ENCODE measurements around the gene CDH13. TPM values are rescaled to one million over a fixed set of nuclear protein-coding genes. Genes with fewer than 3 reads are reported as not detected.

Gene CDH13
- polyA plus RNA-seq, 6 donors from 2014 or later: 0.04 to 0.29 (median 0.19) TPM; not detected in 1

DNA sequence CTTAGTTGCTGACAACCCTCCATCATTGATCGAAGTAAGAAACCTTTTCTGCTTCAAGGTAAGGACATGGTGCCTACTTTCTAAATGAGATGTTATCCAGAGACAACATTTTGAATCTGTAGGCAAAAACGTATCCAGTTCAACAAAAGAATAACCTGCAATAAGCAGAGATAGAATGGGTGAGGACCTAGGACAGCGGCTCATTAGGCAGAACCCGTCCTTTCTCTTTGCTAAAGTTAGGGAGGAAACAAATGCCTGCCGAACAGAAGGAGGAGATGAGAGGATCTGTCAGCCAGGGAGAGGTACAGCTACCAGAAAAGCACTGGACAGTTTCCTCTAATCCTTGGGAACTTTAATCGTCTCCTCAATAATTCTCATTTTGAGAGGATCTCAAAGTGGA lies 183.3 kb downstream of the CDH13 start:
- no peaks in the 10 kb centered on the region for H3K4me1 Mint-ChIP-seq
- H3K9me3 Mint-ChIP-seq: peaks cover 0 to 4% (median 0%) of the 10 kb centered on the region in 7 donors
- no peak overlapping the region for H3K27ac Mint-ChIP-seq
- H3K36me3 Mint-ChIP-seq: no peaks in the 10 kb centered on the region
- DNase-seq (no peak), ATAC-seq (ENCODE audit: low read depth in 2 of 2) (no peak)
- H3K4me3 Mint-ChIP-seq: no peak overlapping the region
- H3K27me3 Mint-ChIP-seq: peaks cover 6 to 7% (median 7%) of the 10 kb centered on the region in 3 donors

DNA sequence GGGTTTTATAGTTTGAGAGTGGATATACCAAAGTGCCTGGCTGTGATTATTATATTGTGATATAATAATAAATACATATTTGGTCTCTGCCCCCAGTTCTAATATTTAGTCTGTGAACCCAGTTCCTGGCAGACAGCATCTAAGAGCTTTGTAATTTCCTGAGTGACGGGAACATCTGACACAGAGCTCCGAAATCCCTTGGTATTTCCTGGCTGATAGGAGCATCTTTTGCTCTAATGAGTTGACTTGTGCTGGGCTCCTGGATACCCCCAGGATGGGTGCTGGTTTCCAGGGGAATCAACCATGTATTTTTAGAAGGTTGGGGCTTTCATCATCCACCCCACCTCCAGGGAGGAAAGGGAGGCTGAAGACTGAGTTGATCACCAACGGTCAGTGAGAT lies 187.3 kb downstream of the CDH13 start:
- no peaks in the 10 kb centered on the region for H3K4me1 Mint-ChIP-seq
- DNase-seq: no peak
- no peaks in the 10 kb centered on the region for H3K36me3 Mint-ChIP-seq
- H3K27me3 Mint-ChIP-seq: peaks cover 6 to 11% (median 7%) of the 10 kb centered on the region in 3 donors
- peaks cover 0 to 4% (median 0%) of the 10 kb centered on the region in 7 donors for H3K9me3 Mint-ChIP-seq
- H3K4me3 Mint-ChIP-seq: no peak overlapping the region
- no peak overlapping the region for H3K27ac Mint-ChIP-seq
- ATAC-seq (ENCODE audit: low read depth in 2 of 2): no peak

DNA sequence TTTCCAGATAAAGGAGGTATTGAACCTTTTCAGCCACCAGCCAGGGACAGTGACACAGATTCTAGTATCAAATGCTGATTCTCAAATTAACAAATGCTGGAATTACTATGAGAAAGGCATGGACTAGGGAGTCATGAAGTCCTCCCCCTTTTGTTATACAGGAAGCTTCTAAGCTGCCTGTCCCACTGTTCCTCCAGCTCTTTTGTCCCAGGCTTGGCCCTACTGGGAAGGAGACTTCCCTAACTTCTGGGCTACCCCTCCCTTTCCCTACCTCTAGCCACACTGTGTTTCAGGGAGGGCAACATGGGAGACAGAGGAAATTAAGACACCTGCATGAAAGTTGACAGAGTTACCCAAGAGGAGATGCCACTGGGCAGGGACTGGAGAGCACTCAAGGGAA lies 192.5 kb downstream of the CDH13 start:
- no peak overlapping the region for H3K27ac Mint-ChIP-seq
- H3K4me1 Mint-ChIP-seq: no peaks in the 10 kb centered on the region
- no peak overlapping the region for H3K4me3 Mint-ChIP-seq
- peaks cover 0 to 3% (median 0%) of the 10 kb centered on the region in 7 donors for H3K9me3 Mint-ChIP-seq
- peaks cover 6 to 10% (median 9%) of the 10 kb centered on the region in 3 donors for H3K27me3 Mint-ChIP-seq
- H3K36me3 Mint-ChIP-seq: no peaks in the 10 kb centered on the region
- no peak for ATAC-seq (ENCODE audit: low read depth in 2 of 2)
- no peak for DNase-seq

DNA sequence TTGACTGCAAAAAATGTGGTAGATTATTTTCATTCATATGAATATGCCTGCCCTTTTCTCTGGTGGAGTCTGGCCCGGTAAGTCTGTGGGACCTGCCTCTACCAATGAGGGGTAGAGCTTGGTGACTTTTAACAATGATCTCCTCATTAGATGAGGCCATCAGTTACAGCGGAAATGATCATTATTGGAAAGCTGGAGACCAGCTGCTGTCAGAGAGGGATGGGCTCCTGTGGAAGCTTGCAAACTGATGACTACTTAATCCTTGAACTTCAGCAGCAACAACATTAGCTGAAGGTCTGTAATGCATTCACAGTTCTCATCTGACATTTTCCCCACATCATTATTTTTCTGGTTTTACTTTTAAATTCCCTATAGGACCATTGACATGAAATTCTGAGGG lies 194.1 kb downstream of the CDH13 start:
- H3K36me3 Mint-ChIP-seq: no peaks in the 10 kb centered on the region
- peaks cover 0 to 4% (median 0%) of the 10 kb centered on the region in 7 donors for H3K9me3 Mint-ChIP-seq
- DNase-seq (no peak), ATAC-seq (ENCODE audit: low read depth in 2 of 2) (no peak)
- no peak overlapping the region for H3K4me3 Mint-ChIP-seq
- no peaks in the 10 kb centered on the region for H3K4me1 Mint-ChIP-seq
- H3K27ac Mint-ChIP-seq: no peak overlapping the region
- H3K27me3 Mint-ChIP-seq: peaks cover 6 to 10% (median 9%) of the 10 kb centered on the region in 3 donors

DNA sequence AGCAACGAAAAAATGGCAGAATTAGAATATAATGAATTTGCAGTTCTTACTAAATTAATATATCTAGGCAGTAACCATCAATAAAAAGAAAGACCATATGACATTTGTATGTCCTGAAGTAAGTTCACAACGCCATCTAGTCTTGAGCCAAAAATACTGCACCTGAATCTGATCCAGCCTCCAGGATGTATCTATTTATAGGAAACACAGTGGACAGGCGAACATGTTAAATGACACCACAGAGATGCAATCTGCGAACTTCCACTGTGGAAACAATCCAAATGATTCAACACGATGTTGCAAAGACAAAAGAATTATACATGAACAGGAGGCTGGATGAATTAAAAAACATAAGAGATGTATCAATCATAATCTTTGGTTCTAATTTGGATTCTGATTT lies 197.6 kb downstream of the CDH13 start:
- H3K36me3 Mint-ChIP-seq: no peaks in the 10 kb centered on the region
- ATAC-seq (ENCODE audit: low read depth in 2 of 2) (no peak), DNase-seq (no peak)
- no peaks in the 10 kb centered on the region for H3K4me1 Mint-ChIP-seq
- H3K27ac Mint-ChIP-seq: no peak overlapping the region
- peaks cover 4 to 14% (median 5%) of the 10 kb centered on the region in 3 donors for H3K27me3 Mint-ChIP-seq
- H3K9me3 Mint-ChIP-seq: peaks cover 0 to 4% (median 0%) of the 10 kb centered on the region in 7 donors
- no peak overlapping the region for H3K4me3 Mint-ChIP-seq

DNA sequence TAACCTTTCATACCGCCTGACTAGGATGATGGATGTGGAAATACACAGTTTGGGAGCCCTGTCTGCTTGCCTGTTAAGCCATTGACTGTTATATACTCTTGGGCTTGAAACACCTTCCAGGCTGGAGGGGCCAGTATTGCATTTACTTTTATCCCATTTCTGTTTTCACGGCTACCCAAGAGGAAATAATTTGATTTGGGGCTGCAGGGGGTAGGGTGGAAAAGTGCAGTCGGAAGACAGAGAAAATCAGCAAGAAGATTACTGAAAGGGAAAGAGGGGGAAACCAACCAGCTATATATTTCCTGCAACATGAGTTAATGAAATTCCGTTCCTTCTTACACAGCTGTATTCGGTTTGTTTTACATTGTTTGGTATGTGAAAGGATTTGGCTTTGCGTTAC lies 202.5 kb downstream of the CDH13 start:
- no peaks in the 10 kb centered on the region for H3K4me1 Mint-ChIP-seq
- no peak overlapping the region for H3K4me3 Mint-ChIP-seq
- ATAC-seq (ENCODE audit: low read depth in 2 of 2) (no peak), DNase-seq (no peak)
- H3K9me3 Mint-ChIP-seq: peaks cover 0 to 4% (median 0%) of the 10 kb centered on the region in 7 donors
- H3K27ac Mint-ChIP-seq: no peak overlapping the region
- peaks cover 0 to 8% (median 0%) of the 10 kb centered on the region in 3 donors for H3K27me3 Mint-ChIP-seq
- no peaks in the 10 kb centered on the region for H3K36me3 Mint-ChIP-seq

DNA sequence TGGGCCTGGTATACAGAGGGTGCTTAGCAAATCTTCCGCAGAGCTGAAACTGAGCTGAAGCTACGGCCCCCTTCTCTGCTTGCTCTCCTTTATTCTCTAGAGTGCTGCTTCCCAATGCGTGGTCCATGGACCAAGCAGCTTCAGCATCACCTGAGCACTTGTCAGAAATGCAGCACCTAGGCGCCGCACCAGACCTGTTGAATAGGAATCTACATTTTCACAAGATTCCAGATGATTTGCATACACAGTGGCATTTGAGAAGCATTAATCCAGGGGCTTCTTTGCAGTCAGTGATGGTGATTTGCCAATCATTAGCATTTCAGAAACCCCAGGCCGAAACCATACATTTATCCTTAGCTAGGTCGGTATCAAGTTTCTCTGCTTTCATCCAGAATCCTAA lies 204.2 kb downstream of the CDH13 start:
- Mint-ChIP-seq H3K36me3 (no peaks in the 10 kb centered on the region), H3K27me3 (peaks cover 0 to 8% (median 5%) of the 10 kb centered on the region in 3 donors), H3K4me1 (no peaks in the 10 kb centered on the region), H3K9me3 (peaks cover 0 to 2% (median 0%) of the 10 kb centered on the region in 7 donors), H3K4me3 (no peak overlapping the region), H3K27ac (no peak overlapping the region)
- ATAC-seq (ENCODE audit: low read depth in 2 of 2): no peak
- DNase-seq: no peak

DNA sequence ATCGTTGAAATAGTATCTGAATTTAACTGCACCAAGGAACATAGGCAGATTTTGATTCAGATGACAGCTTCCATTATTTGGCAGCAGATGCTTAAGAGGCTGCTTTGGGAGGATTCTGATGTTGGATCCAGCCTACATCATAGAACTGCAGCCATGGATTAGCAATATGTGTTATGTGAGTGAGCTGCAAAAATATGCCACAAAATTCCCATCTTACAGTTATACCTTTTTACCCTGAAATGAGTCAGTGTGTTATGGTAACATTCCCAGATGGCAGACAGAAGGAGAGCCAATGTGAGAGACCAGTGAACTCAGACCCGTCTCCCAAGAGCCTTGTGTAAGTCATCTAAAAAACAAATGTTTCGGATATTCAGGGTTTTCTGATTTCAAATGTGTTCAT lies 206.1 kb downstream of the CDH13 start:
- H3K4me1 Mint-ChIP-seq: no peaks in the 10 kb centered on the region
- peaks cover 0 to 1% (median 0%) of the 10 kb centered on the region in 7 donors for H3K9me3 Mint-ChIP-seq
- no peak overlapping the region for H3K4me3 Mint-ChIP-seq
- DNase-seq (no peak), ATAC-seq (ENCODE audit: low read depth in 2 of 2) (no peak)
- peaks cover 0 to 8% (median 7%) of the 10 kb centered on the region in 3 donors for H3K27me3 Mint-ChIP-seq
- no peaks in the 10 kb centered on the region for H3K36me3 Mint-ChIP-seq
- H3K27ac Mint-ChIP-seq: no peak overlapping the region

DNA sequence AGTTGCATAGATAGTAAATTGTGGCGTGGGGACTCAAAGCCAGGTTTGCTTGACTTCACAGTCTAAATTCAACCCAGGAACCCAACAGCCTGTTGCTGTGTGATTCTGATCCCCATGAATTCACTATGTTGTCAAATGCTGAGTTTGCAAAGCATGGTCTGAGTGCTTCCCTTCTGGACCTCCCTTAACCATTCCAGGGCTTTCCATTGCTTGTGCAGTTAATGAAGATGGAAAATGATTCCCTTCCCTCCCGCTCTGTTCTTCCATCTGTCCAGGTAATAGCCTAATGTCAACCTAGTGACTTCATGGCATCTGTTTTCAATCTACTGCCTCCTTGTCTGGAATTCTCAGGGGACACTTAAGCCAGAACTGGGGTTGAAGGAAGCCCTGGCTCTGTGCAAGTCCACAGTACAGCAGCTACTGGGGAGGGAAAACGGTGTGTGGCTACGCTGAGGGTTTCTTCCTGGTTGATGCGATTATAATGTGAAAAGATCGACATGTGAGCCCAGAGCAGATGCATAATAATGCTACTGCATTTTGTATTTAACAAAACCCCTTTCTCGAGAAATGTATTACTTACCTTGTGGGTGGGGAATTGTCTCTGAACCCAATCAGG lies 206.7 kb downstream of the CDH13 start:
- ATAC-seq (ENCODE audit: low read depth in 2 of 2) (no peak), DNase-seq (no peak)
- Mint-ChIP-seq H3K27ac (peak overlapping the region in 1 of 6 donors; percentile 38), H3K9me3 (peaks cover 0 to 1% (median 0%) of the 10 kb centered on the region in 7 donors), H3K27me3 (peaks cover 0 to 11% (median 8%) of the 10 kb centered on the region in 3 donors), H3K36me3 (no peaks in the 10 kb centered on the region), H3K4me1 (no peaks in the 10 kb centered on the region), H3K4me3 (no peak overlapping the region)

DNA sequence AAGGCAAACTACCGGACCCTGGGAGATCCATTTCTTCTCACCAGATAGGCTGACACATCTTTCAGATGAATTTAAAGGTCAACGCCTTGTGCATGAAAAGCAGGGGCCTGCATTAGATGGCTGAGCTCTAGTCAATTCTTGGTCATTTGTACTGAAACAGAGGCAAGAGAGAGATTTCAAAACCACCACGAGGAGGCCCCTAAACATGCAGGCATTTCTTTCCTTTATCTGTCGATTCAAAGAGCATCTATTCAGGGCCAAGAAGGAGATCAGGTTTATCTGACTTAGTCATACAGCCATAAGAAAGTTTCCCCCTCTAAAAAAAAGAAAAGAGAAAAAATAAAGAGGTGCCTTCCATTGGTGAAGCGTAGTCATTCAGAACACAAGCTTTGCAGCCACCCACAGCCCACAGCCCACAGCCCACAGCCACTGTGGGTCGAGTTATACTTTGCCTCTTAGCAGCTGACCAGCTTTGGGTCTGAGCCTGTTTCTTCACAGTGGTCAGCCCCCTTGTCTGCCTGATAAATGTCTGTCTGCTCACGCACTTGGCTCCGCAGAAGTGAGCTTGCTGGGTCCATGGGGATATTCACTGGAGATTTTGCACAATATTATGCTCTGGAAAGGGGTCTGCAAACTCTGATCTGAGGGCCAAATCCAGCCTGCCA lies 207.5 kb downstream of the CDH13 start:
- ATAC-seq (ENCODE audit: low read depth in 2 of 2): no peak
- Mint-ChIP-seq H3K36me3 (no peaks in the 10 kb centered on the region), H3K4me3 (no peak overlapping the region), H3K27me3 (peaks cover 0 to 11% (median 3%) of the 10 kb centered on the region in 3 donors), H3K4me1 (no peaks in the 10 kb centered on the region), H3K27ac (no peak overlapping the region), H3K9me3 (peaks cover 0 to 1% (median 0%) of the 10 kb centered on the region in 7 donors)
- no peak for DNase-seq

DNA sequence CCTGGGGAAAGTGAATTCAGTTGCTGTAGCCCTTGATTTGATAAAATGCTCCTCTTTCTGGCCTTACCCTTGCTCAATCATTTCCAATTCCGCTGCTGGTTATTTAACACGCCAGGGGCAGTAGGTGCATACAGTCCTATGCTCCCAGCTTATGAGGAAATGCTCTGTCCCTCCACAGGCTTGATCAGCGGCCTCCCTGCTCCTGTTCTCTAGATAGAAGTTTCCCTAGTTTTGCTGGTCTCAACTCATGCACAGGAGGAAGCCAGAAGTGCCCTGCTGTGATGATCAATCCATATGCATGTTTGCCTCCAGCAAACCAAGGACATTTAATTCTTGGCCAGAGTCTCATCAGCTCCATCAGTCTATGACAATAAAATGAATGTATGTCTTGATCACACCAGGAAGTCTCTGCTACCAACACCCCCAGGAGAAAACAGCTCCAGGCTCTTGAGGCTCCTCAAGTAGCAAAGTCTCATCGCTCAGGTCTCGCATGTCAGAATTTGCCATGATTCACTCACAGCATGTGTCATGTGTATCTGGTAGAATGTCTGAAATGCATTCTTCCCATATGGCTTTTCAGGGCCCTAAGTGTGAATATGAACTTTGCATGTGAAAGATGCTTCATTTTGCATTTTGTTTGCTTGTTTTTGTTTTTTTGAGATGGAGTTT lies 208.9 kb downstream of the CDH13 start:
- Mint-ChIP-seq H3K4me1 (no peaks in the 10 kb centered on the region), H3K4me3 (no peak overlapping the region), H3K27me3 (peaks cover 0 to 11% (median 3%) of the 10 kb centered on the region in 3 donors), H3K36me3 (no peaks in the 10 kb centered on the region), H3K27ac (no peak overlapping the region), H3K9me3 (peaks cover 0 to 1% (median 0%) of the 10 kb centered on the region in 7 donors)
- ATAC-seq (ENCODE audit: low read depth in 2 of 2) (no peak), DNase-seq (no peak)

DNA sequence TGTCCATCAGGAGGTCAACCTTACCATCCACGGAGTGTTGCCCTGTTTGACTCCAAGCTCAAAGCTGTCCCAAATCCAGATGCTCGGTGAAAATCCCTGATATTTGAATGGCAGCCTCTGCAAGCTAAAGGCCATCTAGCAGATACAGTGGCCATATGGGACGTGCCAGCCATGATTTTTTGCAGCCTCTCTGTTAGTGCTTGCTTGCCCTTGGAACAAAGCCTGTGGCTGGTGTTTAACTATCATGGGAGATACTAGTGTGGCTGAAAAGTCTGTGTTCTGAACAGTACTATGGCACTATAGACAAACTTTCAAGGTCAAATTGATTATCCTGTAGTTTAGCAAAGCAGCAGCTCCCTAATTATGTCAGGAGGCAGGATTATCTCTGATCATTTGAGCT lies 214.3 kb downstream of the CDH13 start:
- no peak overlapping the region for H3K4me3 Mint-ChIP-seq
- H3K27ac Mint-ChIP-seq: no peak overlapping the region
- peaks cover 0 to 8% of the 10 kb centered on the region in 2 donors for H3K36me3 Mint-ChIP-seq
- peaks cover 0 to 13% (median 3%) of the 10 kb centered on the region in 7 donors for H3K9me3 Mint-ChIP-seq
- no peak for DNase-seq
- no peaks in the 10 kb centered on the region for H3K4me1 Mint-ChIP-seq
- H3K27me3 Mint-ChIP-seq: peaks cover 0 to 6% (median 0%) of the 10 kb centered on the region in 3 donors
- ATAC-seq (ENCODE audit: low read depth in 2 of 2): no peak

DNA sequence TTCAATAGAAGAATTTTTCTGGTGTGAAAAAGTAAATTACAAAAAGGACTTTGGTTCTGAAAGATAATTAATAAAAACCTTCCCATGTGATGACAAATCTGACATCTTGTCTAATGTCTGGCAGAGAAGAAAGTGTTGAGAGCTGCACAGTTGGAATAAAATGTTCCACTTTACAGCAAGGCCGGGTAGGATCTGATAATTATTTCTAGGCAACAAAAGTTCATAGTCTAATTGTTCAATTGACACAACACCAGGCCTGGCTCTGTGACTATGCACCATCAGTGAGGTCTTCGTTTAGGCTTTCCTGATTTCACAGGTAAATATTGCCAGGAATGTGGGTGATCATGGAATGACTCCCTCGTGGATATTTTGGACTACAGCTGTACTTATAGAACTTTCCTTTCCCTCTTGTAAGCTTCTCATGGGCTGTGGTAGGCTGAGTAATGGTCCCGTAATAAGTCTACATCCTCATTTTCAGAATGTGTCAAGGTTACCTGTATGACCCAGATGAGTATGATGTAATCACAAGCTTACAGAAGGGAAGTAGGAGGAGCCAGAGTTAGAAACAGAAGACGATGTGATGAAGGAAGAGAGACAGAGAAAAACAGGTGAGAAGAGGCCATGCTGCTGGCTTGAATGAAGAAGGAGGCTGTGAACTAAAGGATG lies 217.0 kb downstream of the CDH13 start:
- peaks cover 0 to 5% (median 0%) of the 10 kb centered on the region in 3 donors for H3K27me3 Mint-ChIP-seq
- no peak overlapping the region for H3K27ac Mint-ChIP-seq
- H3K4me3 Mint-ChIP-seq: peak overlapping the region in 1 of 8 donors; percentile 23
- no peaks in the 10 kb centered on the region for H3K4me1 Mint-ChIP-seq
- H3K9me3 Mint-ChIP-seq: peaks cover 0 to 23% (median 3%) of the 10 kb centered on the region in 7 donors
- ATAC-seq (ENCODE audit: low read depth in 2 of 2) (no peak), DNase-seq (no peak)
- peaks cover 0 to 8% of the 10 kb centered on the region in 2 donors for H3K36me3 Mint-ChIP-seq

All from naive B cell (primary cell).